ENCODE results near the gene MT1A. TPM values are rescaled to one million over a fixed set of nuclear protein-coding genes. Genes with fewer than 3 reads are reported as not detected.

Gene MT1A
- total RNA-seq, 1 donor from 2014 or later, result not detected

DNA sequence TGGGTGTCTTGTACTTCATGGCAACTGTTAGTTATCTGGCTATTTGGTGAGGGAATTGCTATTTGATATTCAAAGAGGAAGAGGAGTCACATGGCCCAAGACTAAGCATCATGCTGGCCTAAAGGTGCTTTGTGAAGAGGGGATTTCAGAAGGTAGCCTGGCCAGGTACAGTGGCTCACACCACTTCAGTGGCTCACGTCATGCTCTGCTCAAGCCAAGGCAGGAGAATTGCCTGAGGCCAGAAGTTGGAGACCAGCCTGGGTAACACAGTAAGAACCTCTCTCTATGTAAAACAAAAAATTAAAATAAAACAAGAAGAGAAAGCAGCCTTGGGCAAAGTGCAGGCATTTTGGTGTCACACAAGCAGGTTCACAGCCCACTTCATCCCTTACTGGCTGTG is 6.8 kb downstream of the MT1A start:
- no peak overlapping the region for H3K4me3 Mint-ChIP-seq (ENCODE audit: unreplicated experiment)
- TF ChIP-seq, protein P1, sequence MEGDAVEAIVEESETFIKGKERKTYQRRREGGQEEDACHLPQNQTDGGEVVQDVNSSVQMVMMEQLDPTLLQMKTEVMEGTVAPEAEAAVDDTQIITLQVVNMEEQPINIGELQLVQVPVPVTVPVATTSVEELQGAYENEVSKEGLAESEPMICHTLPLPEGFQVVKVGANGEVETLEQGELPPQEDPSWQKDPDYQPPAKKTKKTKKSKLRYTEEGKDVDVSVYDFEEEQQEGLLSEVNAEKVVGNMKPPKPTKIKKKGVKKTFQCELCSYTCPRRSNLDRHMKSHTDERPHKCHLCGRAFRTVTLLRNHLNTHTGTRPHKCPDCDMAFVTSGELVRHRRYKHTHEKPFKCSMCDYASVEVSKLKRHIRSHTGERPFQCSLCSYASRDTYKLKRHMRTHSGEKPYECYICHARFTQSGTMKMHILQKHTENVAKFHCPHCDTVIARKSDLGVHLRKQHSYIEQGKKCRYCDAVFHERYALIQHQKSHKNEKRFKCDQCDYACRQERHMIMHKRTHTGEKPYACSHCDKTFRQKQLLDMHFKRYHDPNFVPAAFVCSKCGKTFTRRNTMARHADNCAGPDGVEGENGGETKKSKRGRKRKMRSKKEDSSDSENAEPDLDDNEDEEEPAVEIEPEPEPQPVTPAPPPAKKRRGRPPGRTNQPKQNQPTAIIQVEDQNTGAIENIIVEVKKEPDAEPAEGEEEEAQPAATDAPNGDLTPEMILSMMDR (IDR thresholded peaks at IDR 0.05; ENCODE audit: insufficient read depth, low read depth, low read length), result no peak
- TF ChIP-seq EZH2 (IDR thresholded peaks at IDR 0.05; ENCODE audit: insufficient read depth, low read length), result no peak
- H3K36me3 Mint-ChIP-seq (ENCODE audit: low read depth, unreplicated experiment), result no peaks in the 10 kb centered on the region
- peaks cover 9% of the 10 kb centered on the region for H3K4me1 ChIP-seq (ENCODE audit: insufficient read depth, low read length)
- FAIRE-seq, result no peak
- H3K9me3 ChIP-seq (ENCODE audit: insufficient read depth, low read depth, low read length), result no peaks in the 10 kb centered on the region
- no peak overlapping the region for H3K27ac ChIP-seq (ENCODE audit: low read depth, low read length)
- H4K20me1 ChIP-seq (ENCODE audit: insufficient read depth, low read length), result no peaks in the 10 kb centered on the region
- H3K27ac Mint-ChIP-seq (ENCODE audit: unreplicated experiment), result no peak overlapping the region
- H3K4me3 ChIP-seq (ENCODE audit: insufficient read depth, low read depth, low read length), result no peak overlapping the region
- H3K79me2 ChIP-seq (ENCODE audit: insufficient read depth, low read length), result no peaks in the 10 kb centered on the region
- peaks cover 99% of the 10 kb centered on the region for H3K27me3 ChIP-seq (ENCODE audit: insufficient read depth, low read length)
- H3K9ac ChIP-seq (ENCODE audit: low read length), result no peak overlapping the region
- DNase-seq (ENCODE audit: low read depth), result no peak
- H3K36me3 ChIP-seq (ENCODE audit: insufficient read depth, low read length), result no peaks in the 10 kb centered on the region
- H3K27me3 Mint-ChIP-seq (ENCODE audit: low read depth, unreplicated experiment), result peaks cover 92% of the 10 kb centered on the region
- H2AFZ ChIP-seq (ENCODE audit: low read depth, low read length), result no peak overlapping the region
- no peak overlapping the region for H3K4me2 ChIP-seq (ENCODE audit: low read length)
- H3K9me3 Mint-ChIP-seq (ENCODE audit: unreplicated experiment), result no peaks in the 10 kb centered on the region
- H3K4me1 Mint-ChIP-seq (ENCODE audit: low read depth, unreplicated experiment), result no peaks in the 10 kb centered on the region

DNA sequence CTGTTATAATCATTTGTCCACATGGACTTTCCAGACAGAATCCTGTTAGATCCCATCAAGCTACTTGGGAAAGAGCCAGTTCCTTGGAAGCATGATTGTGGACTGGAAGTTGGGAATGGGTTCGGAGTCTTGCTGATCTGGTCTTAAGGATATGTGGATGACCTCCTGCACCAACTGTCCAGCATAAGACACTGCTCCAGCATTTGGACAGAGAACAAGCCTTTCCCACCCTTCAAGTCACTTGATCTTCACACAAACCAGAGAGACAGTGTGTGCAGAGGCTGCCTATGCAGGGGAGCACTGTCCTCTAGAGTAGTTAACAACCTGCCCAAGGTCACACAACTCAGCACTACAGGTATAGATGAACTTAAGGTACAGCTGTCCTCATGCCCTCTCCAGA is 7.4 kb downstream of the MT1A start:
- Histone ChIP-seq H3K27me3 (ENCODE audit: insufficient read depth, low read length) (peaks cover 98% of the 10 kb centered on the region), H3K36me3 (ENCODE audit: insufficient read depth, low read length) (no peaks in the 10 kb centered on the region), H3K9me3 (ENCODE audit: insufficient read depth, low read depth, low read length) (no peaks in the 10 kb centered on the region), H2AFZ (ENCODE audit: low read depth, low read length) (no peak overlapping the region), H3K79me2 (ENCODE audit: insufficient read depth, low read length) (no peaks in the 10 kb centered on the region), H4K20me1 (ENCODE audit: insufficient read depth, low read length) (no peaks in the 10 kb centered on the region), H3K9ac (ENCODE audit: low read length) (no peak overlapping the region), H3K4me2 (ENCODE audit: low read length) (no peak overlapping the region), H3K4me1 (ENCODE audit: insufficient read depth, low read length) (peaks cover 9% of the 10 kb centered on the region), H3K4me3 (ENCODE audit: insufficient read depth, low read depth, low read length) (no peak overlapping the region), H3K27ac (ENCODE audit: low read depth, low read length) (no peak overlapping the region)
- H3K36me3 Mint-ChIP-seq (ENCODE audit: low read depth, unreplicated experiment), result no peaks in the 10 kb centered on the region
- no peak overlapping the region for H3K4me3 Mint-ChIP-seq (ENCODE audit: unreplicated experiment)
- H3K27me3 Mint-ChIP-seq (ENCODE audit: low read depth, unreplicated experiment), result peaks cover 92% of the 10 kb centered on the region
- H3K27ac Mint-ChIP-seq (ENCODE audit: unreplicated experiment), result no peak overlapping the region
- DNase-seq (ENCODE audit: low read depth) (no peak), FAIRE-seq (no peak)
- no peaks in the 10 kb centered on the region for H3K9me3 Mint-ChIP-seq (ENCODE audit: unreplicated experiment)
- no peak for TF ChIP-seq EZH2 (IDR thresholded peaks at IDR 0.05; ENCODE audit: insufficient read depth, low read length)
- TF ChIP-seq, protein P1 (IDR thresholded peaks at IDR 0.05; ENCODE audit: insufficient read depth, low read depth, low read length), result no peak
- H3K4me1 Mint-ChIP-seq (ENCODE audit: low read depth, unreplicated experiment), result no peaks in the 10 kb centered on the region

DNA sequence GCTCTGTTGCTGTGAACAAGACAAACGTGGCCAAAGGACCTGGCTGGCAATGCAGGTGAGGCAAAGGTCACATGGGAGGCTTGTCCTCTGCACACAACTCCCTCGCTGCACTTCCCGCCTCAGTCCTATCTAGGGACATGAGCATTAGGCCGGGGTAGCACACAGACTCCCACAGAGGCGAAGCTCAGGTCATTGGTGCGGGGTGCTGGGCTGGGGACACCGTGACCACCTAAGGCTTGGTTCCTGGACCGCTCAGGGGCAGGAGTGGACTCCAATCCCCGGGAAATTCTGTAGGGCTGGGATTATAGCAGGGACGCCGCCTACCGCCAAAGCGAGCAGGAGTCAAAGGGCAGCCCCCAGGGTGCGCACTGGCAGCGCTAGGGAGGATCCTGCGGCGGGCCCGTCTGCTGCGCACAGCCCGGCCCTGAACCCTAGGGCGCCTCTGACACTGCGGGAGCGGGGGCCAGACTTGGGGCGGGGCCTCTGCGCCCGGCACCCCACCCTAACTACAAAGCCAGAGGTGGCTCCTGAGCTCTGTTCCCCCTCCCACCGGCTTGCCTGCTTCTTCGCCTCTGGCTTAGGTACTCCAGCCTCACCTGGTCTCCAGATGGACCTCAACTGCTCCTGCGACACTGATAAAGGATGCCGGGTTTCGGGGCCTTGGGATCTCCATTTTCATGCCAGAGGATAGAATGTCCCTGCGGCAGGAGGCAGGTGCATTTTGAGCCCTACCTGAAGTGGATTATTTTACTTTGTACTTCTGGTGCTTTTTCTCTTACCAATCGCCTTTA is 9.4 kb downstream of the MT1A start:
- no peaks in the 10 kb centered on the region for H3K36me3 Mint-ChIP-seq (ENCODE audit: low read depth, unreplicated experiment)
- no peaks in the 10 kb centered on the region for H3K9me3 Mint-ChIP-seq (ENCODE audit: unreplicated experiment)
- H3K27ac Mint-ChIP-seq (ENCODE audit: unreplicated experiment), result no peak overlapping the region
- no peak overlapping the region for H3K27ac ChIP-seq (ENCODE audit: low read depth, low read length)
- H3K4me1 Mint-ChIP-seq (ENCODE audit: low read depth, unreplicated experiment), result no peaks in the 10 kb centered on the region
- FAIRE-seq (no peak), DNase-seq (ENCODE audit: low read depth) (no peak)
- H3K9ac ChIP-seq (ENCODE audit: low read length), result no peak overlapping the region
- H3K4me2 ChIP-seq (ENCODE audit: low read length), result no peak overlapping the region
- H3K36me3 ChIP-seq (ENCODE audit: insufficient read depth, low read length), result no peaks in the 10 kb centered on the region
- no peaks in the 10 kb centered on the region for H3K79me2 ChIP-seq (ENCODE audit: insufficient read depth, low read length)
- H3K27me3 ChIP-seq (ENCODE audit: insufficient read depth, low read length), result peaks cover 95% of the 10 kb centered on the region
- peaks cover 9% of the 10 kb centered on the region for H3K4me1 ChIP-seq (ENCODE audit: insufficient read depth, low read length)
- no peak overlapping the region for H3K4me3 Mint-ChIP-seq (ENCODE audit: unreplicated experiment)
- TF ChIP-seq, protein P1 (IDR thresholded peaks at IDR 0.05; ENCODE audit: insufficient read depth, low read depth, low read length), result no peak
- peak; percentile 73 for TF ChIP-seq EZH2 (IDR thresholded peaks at IDR 0.05; ENCODE audit: insufficient read depth, low read length)
- H3K27me3 Mint-ChIP-seq (ENCODE audit: low read depth, unreplicated experiment), result peaks cover 93% of the 10 kb centered on the region
- no peak overlapping the region for H2AFZ ChIP-seq (ENCODE audit: low read depth, low read length)
- no peaks in the 10 kb centered on the region for H4K20me1 ChIP-seq (ENCODE audit: insufficient read depth, low read length)
- no peaks in the 10 kb centered on the region for H3K9me3 ChIP-seq (ENCODE audit: insufficient read depth, low read depth, low read length)
- H3K4me3 ChIP-seq (ENCODE audit: insufficient read depth, low read depth, low read length), result no peak overlapping the region
